ENCODE data around the gene INA. TPM values are rescaled to one million over a fixed set of nuclear protein-coding genes. Genes with fewer than 3 reads are reported as not detected.

INA gene
- total RNA-seq, 2 donors from 2014 or later, result not detected

Other genes with a start within 250 kb of the INA start
- gene NT5C2, start 83.9 kb upstream of the INA start, total RNA-seq, result 10 to 100 TPM; 49.1 to 58.0 TPM
- not detected for gene RPEL1, start 31.3 kb upstream of the INA start, total RNA-seq
- gene PCGF6, start 74.0 kb downstream of the INA start, total RNA-seq, result 1 to 10 TPM; 4.6 to 4.7 TPM
- 1 to 10 TPM; 5.7 to 7.4 TPM for gene TAF5, start 90.8 kb downstream of the INA start, total RNA-seq
- gene ATP5MK, start 119.3 kb downstream of the INA start, total RNA-seq, result 100 to 1,000 TPM; 135 to 136 TPM
- 10 to 100 TPM; 18.7 to 29.7 TPM for gene PDCD11, start 119.5 kb downstream of the INA start, total RNA-seq
- 10 to 100 TPM; 15.5 to 23.6 TPM for gene CALHM2, start 175.2 kb downstream of the INA start, total RNA-seq
- not detected for gene CALHM1, start 181.8 kb downstream of the INA start, total RNA-seq
- not detected for gene CALHM3, start 202.1 kb downstream of the INA start, total RNA-seq
- 1 to 10 TPM in 1 of 2 donors, under 1 TPM in 1; 0.50 to 1.1 TPM for gene NEURL1, start 216.6 kb downstream of the INA start, total RNA-seq

Data from T-helper 17 cell (primary cell).